HG03342 (cell line): ENCODE data around the gene TAC3.
A peak's percentile ranks its signal among the peaks of the same experiment; 100 is the strongest.

ENCODE experiments used
- ATAC-seq: cut with Tn5 transposase; IDR thresholded peaks from one replicate; pipeline ENCODE4 v1.9.1; 2021; ENCODE audit warnings: mild to moderate bottlenecking, moderate library complexity; ENCODE audit not compliant: unreplicated experiment

TAC3 gene

DNA sequence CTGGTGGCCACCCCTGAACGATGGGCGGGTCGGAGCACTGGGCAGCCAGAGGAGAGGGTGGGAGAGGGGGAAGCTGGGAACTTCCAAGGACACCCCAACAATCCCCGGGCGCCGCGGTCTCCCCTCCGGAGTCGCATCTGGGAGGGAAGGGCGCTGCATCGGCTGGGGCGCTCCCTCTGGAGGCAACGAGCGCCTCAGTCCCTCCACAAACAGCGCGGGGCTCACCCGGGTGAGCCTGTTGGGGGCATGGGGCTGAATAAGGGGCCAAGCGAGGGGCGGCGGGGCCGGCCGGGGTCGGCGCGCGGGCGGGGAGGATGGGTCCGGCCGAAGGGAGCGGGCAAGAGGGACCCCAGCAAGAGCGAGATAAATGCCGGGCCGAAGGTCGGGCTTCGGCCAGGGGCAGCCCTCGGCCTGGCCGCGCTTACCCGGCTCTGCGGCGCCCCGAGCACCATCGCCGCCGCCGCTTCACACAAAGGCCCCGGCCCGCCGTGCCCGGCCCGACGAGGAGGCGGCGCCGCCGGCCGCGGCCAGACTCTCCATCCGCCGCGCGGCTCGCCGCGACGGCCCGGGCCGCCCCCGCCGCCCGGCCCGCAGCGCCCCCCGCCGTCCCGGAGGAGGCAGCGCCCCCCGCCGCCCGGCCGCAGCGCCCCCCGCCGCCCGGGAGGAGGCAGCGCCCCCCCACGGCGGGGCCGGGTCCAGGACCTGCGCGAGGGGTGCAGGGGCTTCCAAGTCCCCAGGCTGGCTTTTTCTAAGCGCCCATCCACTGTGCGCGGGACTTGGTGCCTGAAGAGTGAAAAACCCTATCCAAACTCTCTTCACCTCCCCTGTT is 10.1 kb downstream of the TAC3 start, which contains the start of gene ZBTB39:
Gene ZBTB39 (minus strand): TSS at position 567 of the 829 bp plus-strand sequence. CDS start 1,629 bp downstream, outside the sequence.
- ATAC-seq = peak; percentile 60

GRCh38 chr12:57004651-57005050 is 11.7 kb downstream of the TAC3 start:
- no peak for ATAC-seq

DNA sequence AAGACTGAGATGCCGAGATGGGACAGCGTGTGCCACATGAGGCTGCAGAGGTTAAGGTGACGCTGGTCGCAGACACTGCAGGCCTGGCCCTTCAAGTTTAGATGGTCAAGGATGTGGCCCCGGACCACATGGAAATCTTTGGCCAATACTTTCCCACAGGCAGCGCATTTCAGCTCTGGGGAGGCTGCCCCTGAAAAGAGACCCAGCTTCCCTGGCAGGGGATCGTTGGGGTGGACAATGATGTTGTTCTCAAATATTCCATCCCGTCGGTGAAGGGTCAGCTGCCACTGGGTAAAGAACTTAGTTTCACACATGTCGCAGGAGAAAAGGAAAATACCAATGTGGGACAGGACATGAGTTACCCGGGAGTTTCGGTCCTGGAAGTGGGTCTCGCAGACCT is 12.9 kb downstream of the TAC3 start:
- ATAC-seq = no peak

DNA sequence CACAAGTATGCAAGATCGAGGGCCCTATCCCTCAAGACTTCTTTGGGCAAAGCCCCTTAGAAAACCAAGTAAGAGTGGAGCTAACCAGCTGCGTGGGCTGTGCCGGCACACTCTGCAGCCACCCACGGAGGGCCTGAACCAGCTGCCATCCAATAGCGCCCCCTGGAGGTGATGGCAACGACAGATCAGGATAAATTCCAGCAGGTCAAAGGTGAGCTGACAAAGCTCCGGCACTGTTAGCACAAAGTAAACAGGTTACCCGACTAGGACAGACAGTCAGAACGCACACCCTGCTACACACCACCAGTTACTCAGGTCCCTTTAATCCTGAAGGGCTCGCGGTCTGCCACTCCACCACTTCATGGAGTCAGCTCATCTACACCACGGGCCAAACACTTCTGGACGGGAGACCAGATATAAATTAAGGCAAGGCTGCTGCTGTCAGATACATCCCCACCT is 14.9 kb downstream of the TAC3 start:
- ATAC-seq = no peak

GRCh38 chr12:57000393-57000792 is 15.9 kb downstream of the TAC3 start:
- no peak for ATAC-seq

DNA sequence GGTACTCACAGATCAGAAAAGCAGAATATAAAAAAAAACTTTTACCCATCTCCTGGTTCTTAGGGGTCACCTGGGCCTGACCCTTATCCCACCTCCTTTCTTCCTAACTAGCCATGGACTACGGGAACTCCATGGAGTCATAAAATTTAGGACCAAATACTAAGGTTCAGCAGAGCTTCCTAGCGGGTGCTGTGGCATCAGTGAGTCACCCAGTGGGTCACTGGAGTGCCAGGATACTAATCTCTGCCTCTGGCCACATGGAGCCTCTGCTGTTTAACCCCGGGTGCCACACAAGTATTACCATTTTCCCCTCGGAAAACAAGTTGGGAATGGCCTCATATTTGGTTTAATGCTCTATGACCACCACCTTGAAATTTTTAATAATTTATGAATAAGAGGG is 16.9 kb downstream of the TAC3 start:
- ATAC-seq = no peak

- ATAC-seq = peak; percentile 76
These were observed 17.3 kb downstream of the TAC3 start for GRCh38 chr12:56998981-56999380.

GRCh38 chr12:56998316-56998715 is 18.0 kb downstream of the TAC3 start:
- no peak for ATAC-seq

DNA sequence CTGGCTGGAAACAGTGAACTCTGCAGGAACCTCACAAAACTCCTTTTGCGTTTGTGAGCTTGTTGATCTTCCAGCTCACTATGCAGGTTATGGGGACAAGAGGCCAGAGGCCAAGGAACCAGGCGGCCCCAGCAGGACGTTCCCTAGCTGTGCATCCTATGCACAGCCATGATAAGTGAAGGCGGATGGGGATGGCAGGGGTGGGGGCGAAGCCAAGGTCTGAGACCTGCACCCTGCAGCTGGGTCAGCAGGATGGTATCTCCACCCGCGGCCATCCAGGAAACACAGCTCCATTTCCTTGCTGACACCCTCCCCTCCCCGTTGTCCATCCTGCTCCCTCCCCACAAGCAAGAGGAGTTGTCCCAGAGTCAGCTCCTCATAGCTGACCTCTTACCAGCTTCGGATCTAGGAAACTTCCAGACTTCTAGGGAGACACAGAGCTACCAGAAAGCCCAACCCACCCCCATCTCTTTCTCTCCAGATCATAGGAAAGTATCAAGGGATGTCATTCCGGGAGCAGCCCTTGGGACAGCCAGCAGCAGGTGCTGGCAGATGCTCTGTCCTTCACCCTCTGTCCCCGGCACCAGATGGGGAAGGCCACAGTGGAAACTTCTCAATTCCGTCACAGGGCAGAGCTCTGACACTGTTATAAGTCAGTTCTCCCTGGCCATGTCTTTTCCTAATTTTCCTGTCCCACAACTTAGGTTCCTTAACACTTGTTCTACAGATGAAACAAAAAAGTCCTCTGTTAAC is 19.4 kb downstream of the TAC3 start:
- ATAC-seq = no peak

GRCh38 chr12:56995930-56996496 is 20.3 kb downstream of the TAC3 start:
- ATAC-seq = no peak

DNA sequence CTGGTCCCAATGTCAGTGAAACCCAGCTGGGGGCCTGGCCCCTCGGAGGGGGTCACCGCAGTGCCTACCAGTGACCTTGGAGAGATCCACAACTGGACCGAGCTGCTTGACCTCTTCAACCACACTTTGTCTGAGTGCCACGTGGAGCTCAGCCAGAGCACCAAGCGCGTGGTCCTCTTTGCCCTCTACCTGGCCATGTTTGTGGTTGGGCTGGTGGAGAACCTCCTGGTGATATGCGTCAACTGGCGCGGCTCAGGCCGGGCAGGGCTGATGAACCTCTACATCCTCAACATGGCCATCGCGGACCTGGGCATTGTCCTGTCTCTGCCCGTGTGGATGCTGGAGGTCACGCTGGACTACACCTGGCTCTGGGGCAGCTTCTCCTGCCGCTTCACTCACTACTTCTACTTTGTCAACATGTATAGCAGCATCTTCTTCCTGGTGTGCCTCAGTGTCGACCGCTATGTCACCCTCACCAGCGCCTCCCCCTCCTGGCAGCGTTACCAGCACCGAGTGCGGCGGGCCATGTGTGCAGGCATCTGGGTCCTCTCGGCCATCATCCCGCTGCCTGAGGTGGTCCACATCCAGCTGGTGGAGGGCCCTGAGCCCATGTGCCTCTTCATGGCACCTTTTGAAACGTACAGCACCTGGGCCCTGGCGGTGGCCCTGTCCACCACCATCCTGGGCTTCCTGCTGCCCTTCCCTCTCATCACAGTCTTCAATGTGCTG is 21.0 kb downstream of the TAC3 start:
- ATAC-seq = no peak

DNA sequence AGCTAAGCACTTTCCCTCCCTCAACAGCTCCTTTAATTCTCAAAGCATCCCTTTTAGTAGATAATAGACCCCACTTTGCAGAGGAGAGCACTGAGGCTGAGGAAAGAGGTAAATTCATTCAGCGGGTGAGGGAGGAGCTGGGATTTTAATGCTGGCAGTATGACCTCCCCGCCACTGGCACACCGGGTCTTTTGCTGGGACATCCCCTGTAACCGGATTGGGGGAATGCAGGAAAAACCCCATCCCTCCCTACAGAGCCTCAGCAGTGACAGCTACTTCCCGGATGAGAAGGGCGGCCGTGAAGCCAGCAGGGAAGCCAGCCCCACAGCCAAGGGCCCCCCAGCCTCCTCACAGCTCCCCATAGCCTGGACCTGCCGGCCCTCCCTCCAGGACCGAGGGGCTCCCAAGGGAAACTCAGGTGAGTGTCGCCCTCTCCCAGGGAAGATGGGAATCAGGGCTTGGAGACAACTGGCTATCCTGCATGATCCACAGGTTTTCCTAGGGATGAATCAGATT is 22.0 kb downstream of the TAC3 start:
- ATAC-seq = no peak

DNA sequence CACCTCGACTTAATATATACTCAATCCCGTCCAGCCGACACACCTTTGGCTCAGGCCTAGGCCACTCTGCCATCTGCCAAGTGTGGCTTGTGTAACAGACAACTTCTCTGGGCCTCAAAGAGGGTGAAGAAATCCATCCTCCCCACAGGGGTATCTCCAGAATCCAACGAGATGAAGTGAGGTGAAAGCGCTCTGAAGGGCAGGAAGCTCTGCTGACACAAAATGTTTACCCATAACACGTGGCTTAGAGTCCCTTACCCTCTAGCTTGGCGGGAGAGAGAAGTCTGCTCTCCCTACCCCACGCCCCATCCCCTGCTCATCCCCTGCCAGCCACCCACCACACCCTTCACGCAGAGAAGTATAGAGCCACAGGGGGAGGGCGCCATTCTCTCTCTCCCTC is 23.0 kb downstream of the TAC3 start:
- ATAC-seq = no peak

DNA sequence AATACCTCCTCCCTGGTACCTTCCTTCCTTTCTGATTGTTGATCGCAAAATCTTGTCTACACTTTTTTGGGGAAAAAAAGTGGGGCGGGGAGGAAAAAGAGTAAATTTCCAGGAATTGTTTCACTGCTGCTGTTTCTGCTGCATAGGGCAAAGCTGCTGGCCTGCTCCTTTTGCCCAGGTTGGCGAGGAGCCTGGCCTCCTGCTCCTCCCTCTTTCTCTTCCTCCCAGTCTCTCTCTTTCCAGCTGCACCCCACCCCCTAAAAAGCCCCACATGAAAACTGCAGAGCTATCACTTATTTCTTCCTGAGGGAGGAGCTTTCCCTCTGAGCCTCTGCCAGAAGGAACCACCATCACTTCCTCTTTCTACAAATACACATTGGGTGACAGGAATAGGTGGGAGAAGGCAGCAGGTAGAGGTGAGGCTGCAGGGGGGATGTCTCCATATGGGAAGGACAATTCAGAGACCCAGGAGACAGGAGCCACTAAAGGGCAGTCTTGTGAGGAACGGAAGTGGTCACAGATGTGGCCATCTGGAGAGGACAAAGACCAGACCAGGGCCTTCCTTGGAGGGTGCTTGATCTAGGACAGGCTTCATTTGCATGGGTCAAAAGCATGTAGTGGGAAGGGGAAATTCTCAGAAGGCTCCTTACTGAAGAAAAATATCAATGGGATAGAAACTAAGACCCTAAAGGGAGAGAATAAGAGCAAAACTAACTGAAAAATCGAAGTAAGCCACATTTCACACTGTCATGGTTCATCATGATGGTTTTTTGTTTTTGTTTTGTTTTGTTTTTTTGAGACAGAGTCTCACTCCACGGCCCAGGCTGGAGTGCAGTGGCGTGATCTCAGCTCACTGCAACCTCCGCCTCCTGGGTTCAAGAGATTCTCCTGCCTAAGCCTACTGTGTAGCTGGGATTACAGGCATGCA is 24.7 kb downstream of the TAC3 start:
- no peak for ATAC-seq

GRCh38 chr12:56990648-56991318 is 25.5 kb downstream of the TAC3 start:
- no peak for ATAC-seq

- ATAC-seq = no peak
These were observed 26.3 kb downstream of the TAC3 start for GRCh38 chr12:56989861-56990610.

- no peak for ATAC-seq
These were observed 28.1 kb downstream of the TAC3 start for GRCh38 chr12:56988207-56988739.

DNA sequence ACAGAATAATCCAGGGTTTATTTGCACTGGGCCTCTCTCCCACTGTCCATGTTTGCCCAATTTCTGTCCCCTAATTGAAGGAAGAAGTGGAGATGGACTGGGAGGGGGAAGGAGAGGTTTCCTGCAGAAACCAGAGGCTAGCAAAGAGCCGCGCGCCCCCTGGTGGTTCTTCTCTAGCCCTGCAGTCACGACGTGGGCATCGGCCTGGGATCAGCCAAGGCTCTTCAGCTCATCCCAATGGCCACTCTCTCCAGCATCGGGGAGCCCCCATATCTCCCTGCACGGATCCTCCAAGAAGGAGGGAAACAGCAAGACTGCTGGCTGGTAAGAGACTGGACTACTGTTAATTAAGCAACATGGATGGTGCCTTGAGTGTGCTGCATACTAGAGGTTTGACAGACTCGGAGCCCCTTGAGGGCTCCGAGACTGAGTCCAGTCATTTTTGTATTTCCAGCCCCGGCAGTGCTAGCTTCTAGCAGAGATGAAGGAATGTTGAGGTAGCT is 28.7 kb downstream of the TAC3 start:
- peak; percentile 57 for ATAC-seq
